MM.1S (cell line): ENCODE results near the gene MSLN.
"Not testable (repeated sequence)": the region's sequence is repeated elsewhere in the genome, so short reads cannot be mapped to it uniquely, and the experiment has no call there.

Experiments used
- DNase-seq: peaks from one replicate; pipeline ENCODE4 v3.0.0-alpha.2; 2015
- H2AFZ ChIP-seq: fragments of 300-600 bp; sonication (generic); 2 replicates; pipeline ENCODE4 v1.6.0; 2016; ENCODE audit warnings: antibody characterized with exemption, low read length
- H3F3A ChIP-seq: fragments of 300-600 bp; sonication (generic); 2 replicates; pipeline ENCODE4 v1.6.1; 2016; ENCODE audit warnings: mild to moderate bottlenecking, antibody characterized with exemption, low read length, moderate library complexity, mixed read lengths; ENCODE audit not compliant: insufficient read depth
- H3K27ac ChIP-seq: fragments of 300-600 bp; sonication (generic); 2 replicates; pipeline ENCODE4 v1.5.1; 2016; ENCODE audit warnings: mild to moderate bottlenecking, low read length
- H3K27me3 ChIP-seq: fragments of 300-600 bp; sonication (generic); replicated peaks from 2 replicates; pipeline ENCODE4 v1.6.0; 2016; ENCODE audit warnings: low read length; ENCODE audit not compliant: insufficient read depth
- H3K36me3 ChIP-seq: fragments of 300-600 bp; sonication (generic); replicated peaks from 2 replicates; pipeline ENCODE4 v1.6.1; 2016; ENCODE audit warnings: mild to moderate bottlenecking, low read length, mixed read lengths; ENCODE audit not compliant: insufficient read depth
- H3K4me1 ChIP-seq: fragments of 300-600 bp; sonication (generic); 2 replicates; pipeline ENCODE4 v1.6.1; 2016; ENCODE audit warnings: low read length, mixed read lengths
- H3K4me2 ChIP-seq: fragments of 300-600 bp; sonication (generic); 2 replicates; pipeline ENCODE4 v1.6.0; 2016; ENCODE audit warnings: low read depth, low read length
- H3K4me3 ChIP-seq: fragments of 300-600 bp; sonication (generic); 2 replicates; pipeline ENCODE4 v1.5.1; 2016; ENCODE audit warnings: low read length, mixed read lengths
- H3K79me2 ChIP-seq: fragments of 300-600 bp; sonication (generic); 2 replicates; pipeline ENCODE4 v1.6.1; 2016; ENCODE audit warnings: mixed run types, low read length, mixed read lengths
- H3K9ac ChIP-seq: fragments of 300-600 bp; sonication (generic); 2 replicates; pipeline ENCODE4 v1.6.1; 2016; ENCODE audit warnings: low read length, mixed read lengths
- H3K9me2 ChIP-seq: fragments of 300-600 bp; sonication (generic); replicated peaks from 2 replicates; pipeline ENCODE4 v1.6.1; 2016; ENCODE audit warnings: mild to moderate bottlenecking, low read length, mixed read lengths; ENCODE audit not compliant: insufficient read depth
- H3K9me3 ChIP-seq: fragments of 300-600 bp; sonication (generic); replicated peaks from 2 replicates; pipeline ENCODE4 v1.6.1; 2016; ENCODE audit warnings: mild to moderate bottlenecking, low read length, mixed read lengths; ENCODE audit not compliant: insufficient read depth
- H4K20me1 ChIP-seq: fragments of 300-600 bp; sonication (generic); 2 replicates; pipeline ENCODE4 v1.6.1; 2016; ENCODE audit warnings: mild to moderate bottlenecking, low read length, moderate library complexity, mixed read lengths; ENCODE audit not compliant: insufficient read depth
- EZH2 ChIP-seq: fragments of 300-600 bp; sonication (generic); optimal IDR thresholded peaks from 2 replicates; pipeline ENCODE3; 2017; ENCODE audit warnings: low read depth, mild to moderate bottlenecking, antibody characterized with exemption, low read length, mixed read lengths
- EZH2phosphoT487 ChIP-seq: fragments of 300-600 bp; sonication (generic); IDR thresholded peaks from 2 replicates; pipeline ENCODE4 v1.6.1; 2018; ENCODE audit warnings: antibody characterized with exemption, low read length
- TF ChIP-seq, protein P1 (sequence below): fragments of 300-600 bp; sonication (generic); IDR thresholded peaks from 2 replicates; pipeline ENCODE4 v1.5.1; 2016; ENCODE audit warnings: antibody characterized with exemption, low read length, mixed read lengths

Gene MSLN

DNA sequence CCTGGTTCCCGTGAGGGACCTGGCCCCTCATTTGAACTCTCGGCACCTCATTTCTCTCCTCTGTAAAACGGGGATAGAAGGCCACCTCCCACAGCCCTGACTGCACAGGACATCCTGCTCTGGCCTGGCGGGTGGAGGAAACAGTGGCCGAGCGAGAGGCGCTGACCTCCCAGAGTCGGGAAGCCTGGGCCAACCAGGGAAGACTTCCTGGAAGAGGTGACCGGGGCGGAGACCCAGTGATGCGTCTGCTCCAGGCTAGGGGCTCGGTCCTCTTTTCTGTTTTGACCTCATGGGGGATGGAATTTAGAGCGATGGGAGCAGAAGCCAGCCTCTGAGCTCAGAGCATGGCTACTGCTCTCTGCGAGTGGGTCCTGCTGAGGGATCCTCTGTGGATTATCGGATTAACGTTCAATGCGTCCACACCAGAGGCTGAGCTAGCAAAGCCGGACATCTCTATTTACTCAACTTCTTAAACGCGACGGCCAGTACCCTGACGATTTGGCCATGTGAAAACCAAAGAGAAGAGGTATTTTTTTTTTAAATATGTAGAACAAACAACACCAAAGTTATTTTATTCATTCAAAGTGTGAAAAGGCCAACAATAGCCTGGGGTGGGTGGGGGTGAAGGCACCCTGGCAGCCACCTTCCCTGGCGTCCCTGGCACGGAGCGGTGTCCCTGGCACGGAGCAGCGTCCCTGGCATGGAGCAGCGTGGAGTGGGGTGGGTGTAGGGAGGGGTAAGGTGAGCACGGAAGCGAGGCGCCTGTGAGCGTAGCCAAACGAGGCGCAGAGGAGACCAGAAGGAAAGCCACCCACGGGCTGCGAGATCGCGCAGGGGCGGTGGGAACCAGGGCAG is 9.2 kb upstream of the MSLN start:
- Histone ChIP-seq H3K27me3 (peaks cover 95% of the 10 kb centered on the region), H3K9ac (no peak overlapping the region), H3K4me1 (no peaks in the 10 kb centered on the region), H3K79me2 (no peaks in the 10 kb centered on the region), H3K9me2 (no peaks in the 10 kb centered on the region), H3K36me3 (no peaks in the 10 kb centered on the region), H2AFZ (no peak overlapping the region), H3F3A (no peaks in the 10 kb centered on the region), H3K4me3 (no peak overlapping the region), H3K9me3 (no peaks in the 10 kb centered on the region), H3K27ac (no peak overlapping the region), H3K4me2 (no peak overlapping the region), H4K20me1 (no peaks in the 10 kb centered on the region)
- no peak for DNase-seq
- TF ChIP-seq, protein P1, sequence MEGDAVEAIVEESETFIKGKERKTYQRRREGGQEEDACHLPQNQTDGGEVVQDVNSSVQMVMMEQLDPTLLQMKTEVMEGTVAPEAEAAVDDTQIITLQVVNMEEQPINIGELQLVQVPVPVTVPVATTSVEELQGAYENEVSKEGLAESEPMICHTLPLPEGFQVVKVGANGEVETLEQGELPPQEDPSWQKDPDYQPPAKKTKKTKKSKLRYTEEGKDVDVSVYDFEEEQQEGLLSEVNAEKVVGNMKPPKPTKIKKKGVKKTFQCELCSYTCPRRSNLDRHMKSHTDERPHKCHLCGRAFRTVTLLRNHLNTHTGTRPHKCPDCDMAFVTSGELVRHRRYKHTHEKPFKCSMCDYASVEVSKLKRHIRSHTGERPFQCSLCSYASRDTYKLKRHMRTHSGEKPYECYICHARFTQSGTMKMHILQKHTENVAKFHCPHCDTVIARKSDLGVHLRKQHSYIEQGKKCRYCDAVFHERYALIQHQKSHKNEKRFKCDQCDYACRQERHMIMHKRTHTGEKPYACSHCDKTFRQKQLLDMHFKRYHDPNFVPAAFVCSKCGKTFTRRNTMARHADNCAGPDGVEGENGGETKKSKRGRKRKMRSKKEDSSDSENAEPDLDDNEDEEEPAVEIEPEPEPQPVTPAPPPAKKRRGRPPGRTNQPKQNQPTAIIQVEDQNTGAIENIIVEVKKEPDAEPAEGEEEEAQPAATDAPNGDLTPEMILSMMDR = no peak
- no peak for TF ChIP-seq EZH2phosphoT487
- TF ChIP-seq EZH2 = no peak

DNA sequence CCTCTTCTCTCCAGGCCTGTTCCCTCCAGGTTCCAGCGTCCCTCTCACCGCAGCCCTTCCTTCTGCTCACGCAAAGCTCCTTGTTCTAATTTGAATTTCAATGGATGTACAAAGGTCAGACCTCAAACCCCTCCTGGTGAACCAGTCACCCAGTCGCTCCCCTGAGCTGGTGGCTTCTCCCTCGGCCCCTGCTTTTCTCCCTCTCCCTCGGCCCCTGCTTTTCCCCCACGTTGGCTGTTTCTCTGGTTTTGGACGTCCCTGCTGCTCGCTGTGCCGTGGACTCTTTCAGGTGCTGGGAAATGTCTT is 8.6 kb upstream of the MSLN start:
- no peak overlapping the region for H3K4me3 ChIP-seq
- H3K9me3 ChIP-seq = no peaks in the 10 kb centered on the region
- H3F3A ChIP-seq = no peaks in the 10 kb centered on the region
- no peak overlapping the region for H3K4me2 ChIP-seq
- no peaks in the 10 kb centered on the region for H3K79me2 ChIP-seq
- TF ChIP-seq, protein P1 = no peak
- TF ChIP-seq EZH2phosphoT487 (no peak), EZH2 (no peak)
- H2AFZ ChIP-seq = no peak overlapping the region
- H3K4me1 ChIP-seq = no peaks in the 10 kb centered on the region
- no peak overlapping the region for H3K9ac ChIP-seq
- H3K27me3 ChIP-seq = peaks cover 96% of the 10 kb centered on the region
- H3K27ac ChIP-seq = no peak overlapping the region
- H4K20me1 ChIP-seq = no peaks in the 10 kb centered on the region
- DNase-seq = no peak
- H3K9me2 ChIP-seq = no peaks in the 10 kb centered on the region
- no peaks in the 10 kb centered on the region for H3K36me3 ChIP-seq

DNA sequence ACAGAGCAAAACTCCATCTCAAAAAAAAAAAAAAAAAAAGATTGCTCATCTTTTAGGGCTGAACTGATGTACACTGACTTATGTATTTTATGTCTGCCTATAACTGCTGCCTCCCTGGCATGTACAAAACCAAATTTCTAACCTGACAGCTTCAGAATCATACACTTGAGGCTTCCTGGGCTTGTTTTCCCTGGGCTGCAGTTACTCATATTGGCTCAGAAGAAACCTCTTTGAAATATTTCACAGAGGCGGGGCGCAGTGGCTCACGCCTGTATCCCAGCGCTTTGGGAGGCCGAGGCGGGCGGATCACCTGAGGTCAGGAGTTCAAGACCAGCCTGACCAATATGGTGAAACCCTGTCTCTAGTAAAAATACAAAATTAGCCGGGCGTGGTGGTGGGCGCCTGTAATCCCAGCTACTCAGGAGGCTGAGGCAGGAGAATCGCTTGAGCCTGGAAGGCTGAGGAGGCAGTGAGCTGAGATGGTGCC is 6.4 kb upstream of the MSLN start:
- H3K4me1 ChIP-seq, H3K9me3 ChIP-seq, H4K20me1 ChIP-seq, H3K9me2 ChIP-seq, H3K4me2 ChIP-seq, H3K79me2 ChIP-seq, DNase-seq, H2AFZ ChIP-seq, H3K4me3 ChIP-seq, H3K9ac ChIP-seq, H3K36me3 ChIP-seq, H3F3A ChIP-seq, H3K27ac ChIP-seq: not testable (repeated sequence)
- H3K27me3 ChIP-seq = peaks cover 90% of the 10 kb centered on the region

DNA sequence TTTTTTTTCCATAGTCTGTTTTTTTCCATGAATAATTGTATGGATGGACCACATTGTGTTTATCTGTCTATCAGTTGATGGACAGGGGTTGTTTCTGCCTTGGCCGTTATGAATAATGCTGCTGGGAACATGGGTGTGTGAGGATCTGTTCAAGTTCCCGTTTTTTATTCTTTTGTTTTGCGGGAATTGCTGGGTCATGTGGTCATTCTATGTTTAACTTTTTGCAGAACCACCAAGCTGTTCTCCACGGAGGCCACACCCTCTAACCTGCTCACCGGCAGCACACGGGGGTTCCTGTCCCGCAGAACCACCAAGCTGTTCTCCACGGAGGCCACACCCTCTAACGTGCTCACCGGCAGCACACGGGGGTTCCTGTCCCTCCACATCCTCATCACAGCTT is 5.9 kb upstream of the MSLN start:
- Histone ChIP-seq H3K4me3 (no peak overlapping the region), H4K20me1 (no peaks in the 10 kb centered on the region), H3K36me3 (no peaks in the 10 kb centered on the region), H3K27ac (no peak overlapping the region), H3K4me2 (no peak overlapping the region), H3K9ac (no peak overlapping the region), H3K4me1 (no peaks in the 10 kb centered on the region), H2AFZ (no peak overlapping the region), H3K79me2 (no peaks in the 10 kb centered on the region), H3F3A (no peaks in the 10 kb centered on the region), H3K27me3 (peaks cover 92% of the 10 kb centered on the region), H3K9me3 (no peaks in the 10 kb centered on the region), H3K9me2 (no peaks in the 10 kb centered on the region)
- TF ChIP-seq, protein P1 = no peak
- TF ChIP-seq EZH2 = no peak
- no peak for DNase-seq
